Measurements from ENCODE around the gene CBLL1. TPM values are rescaled to one million over a fixed set of nuclear protein-coding genes. Genes with fewer than 3 reads are reported as not detected.

CBLL1 gene
- total RNA-seq, 1 donor from 2014 or later = 25.3 TPM

GRCh38 chr7:107768263-107768662 lies 24.3 kb downstream of the CBLL1 start:
- Mint-ChIP-seq H3K4me1 (peaks cover 1% of the 10 kb centered on the region), H3K4me3 (no peak overlapping the region)

GRCh38 chr7:107773027-107773426 lies 29.1 kb downstream of the CBLL1 start:
- no peak for TF ChIP-seq CTCF (IDR thresholded peaks at IDR 0.05; ENCODE audit: unreplicated experiment)
- H3K27ac Mint-ChIP-seq = no peak overlapping the region
- peaks cover 5% of the 10 kb centered on the region for H3K9me3 Mint-ChIP-seq
- no peak for DNase-seq (ENCODE audit: low spot score in 2 of 2, unreplicated experiment in 2 of 2)
- no peak overlapping the region for H3K4me3 Mint-ChIP-seq
- peaks cover 49% of the 10 kb centered on the region for H3K27me3 Mint-ChIP-seq (ENCODE audit: low read depth)
- H3K36me3 Mint-ChIP-seq = no peaks in the 10 kb centered on the region
- peaks cover 1% of the 10 kb centered on the region for H3K4me1 Mint-ChIP-seq

More at GRCh38 chr7:107768263-107768662, 24.3 kb downstream of the CBLL1 start:
- DNase-seq (ENCODE audit: low spot score in 2 of 2, unreplicated experiment in 2 of 2) = no peak
- Mint-ChIP-seq H3K27ac (no peak overlapping the region), H3K27me3 (ENCODE audit: low read depth) (peaks cover 33% of the 10 kb centered on the region), H3K9me3 (no peaks in the 10 kb centered on the region), H3K36me3 (no peaks in the 10 kb centered on the region)
- TF ChIP-seq CTCF (IDR thresholded peaks at IDR 0.05; ENCODE audit: unreplicated experiment) = no peak

GRCh38 chr7:107777702-107778101 lies 33.8 kb downstream of the CBLL1 start:
- peaks cover 5% of the 10 kb centered on the region for H3K9me3 Mint-ChIP-seq
- H3K36me3 Mint-ChIP-seq = no peaks in the 10 kb centered on the region
- no peak overlapping the region for H3K4me3 Mint-ChIP-seq
- TF ChIP-seq CTCF (IDR thresholded peaks at IDR 0.05; ENCODE audit: unreplicated experiment) = no peak
- H3K27ac Mint-ChIP-seq = no peak overlapping the region
- no peak for DNase-seq (ENCODE audit: low spot score in 2 of 2, unreplicated experiment in 2 of 2)
- peaks cover 7% of the 10 kb centered on the region for H3K4me1 Mint-ChIP-seq
- peaks cover 18% of the 10 kb centered on the region for H3K27me3 Mint-ChIP-seq (ENCODE audit: low read depth)

GRCh38 chr7:107778283-107778682 lies 34.3 kb downstream of the CBLL1 start:
- no peak for TF ChIP-seq CTCF (IDR thresholded peaks at IDR 0.05; ENCODE audit: unreplicated experiment)
- no peak overlapping the region for H3K27ac Mint-ChIP-seq
- no peak overlapping the region for H3K4me3 Mint-ChIP-seq
- no peaks in the 10 kb centered on the region for H3K36me3 Mint-ChIP-seq
- H3K27me3 Mint-ChIP-seq (ENCODE audit: low read depth) = peaks cover 16% of the 10 kb centered on the region
- H3K4me1 Mint-ChIP-seq = peaks cover 6% of the 10 kb centered on the region
- peaks cover 5% of the 10 kb centered on the region for H3K9me3 Mint-ChIP-seq
- no peak for DNase-seq (ENCODE audit: low spot score in 2 of 2, unreplicated experiment in 2 of 2)

- Mint-ChIP-seq H3K4me3 (no peak overlapping the region), H3K27me3 (ENCODE audit: low read depth) (peaks cover 7% of the 10 kb centered on the region)
- no peak for TF ChIP-seq CTCF (IDR thresholded peaks at IDR 0.05; ENCODE audit: unreplicated experiment)
Observed at GRCh38 chr7:107779647-107780099, 35.7 kb downstream of the CBLL1 start.

GRCh38 chr7:107782374-107782773 lies 38.4 kb downstream of the CBLL1 start:
- H3K4me3 Mint-ChIP-seq = no peak overlapping the region
- peaks cover 14% of the 10 kb centered on the region for H3K27me3 Mint-ChIP-seq (ENCODE audit: low read depth)
- H3K4me1 Mint-ChIP-seq = peaks cover 17% of the 10 kb centered on the region
- no peak for TF ChIP-seq CTCF (IDR thresholded peaks at IDR 0.05; ENCODE audit: unreplicated experiment)
- H3K9me3 Mint-ChIP-seq = no peaks in the 10 kb centered on the region
- DNase-seq (ENCODE audit: low spot score in 2 of 2, unreplicated experiment in 2 of 2) = no peak
- H3K36me3 Mint-ChIP-seq = no peaks in the 10 kb centered on the region
- H3K27ac Mint-ChIP-seq = no peak overlapping the region

More at GRCh38 chr7:107779647-107780099, 35.7 kb downstream of the CBLL1 start:
- Mint-ChIP-seq H3K4me1 (peaks cover 6% of the 10 kb centered on the region), H3K27ac (no peak overlapping the region), H3K36me3 (no peaks in the 10 kb centered on the region), H3K9me3 (peaks cover 5% of the 10 kb centered on the region)
- DNase-seq (ENCODE audit: low spot score in 2 of 2, unreplicated experiment in 2 of 2) = no peak

All from mesothelial cell of epicardium (in vitro differentiated cells).